ENCODE data around the gene DAB1. TPM values are rescaled to one million over a fixed set of nuclear protein-coding genes. Genes with fewer than 3 reads are reported as not detected.

DAB1 gene
- total and polyA plus RNA-seq, 10 of the 15 experiments (the other 5 are each of a cell fraction or from before 2014, with no cell fraction given) = 0.02 to 0.10 (median 0.03) TPM; not detected in 5

DNA sequence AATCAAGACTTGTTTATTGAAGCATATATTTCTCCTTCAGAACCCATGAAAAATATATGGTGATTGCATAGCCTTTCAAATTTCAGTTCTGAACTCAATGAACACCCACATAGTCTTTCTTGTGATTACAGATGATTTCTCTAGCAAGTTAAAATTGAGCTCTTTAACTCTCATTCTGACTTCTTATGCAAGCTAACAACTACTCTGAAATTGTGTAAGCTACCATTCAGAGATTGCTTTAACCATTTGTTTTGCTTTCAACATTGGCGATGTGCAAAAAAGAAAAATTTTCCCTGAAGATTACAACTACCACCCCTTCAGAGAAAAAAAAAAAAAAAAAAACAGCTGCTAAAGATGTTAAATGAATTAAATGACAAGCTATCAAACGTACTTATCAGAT, 193.9 kb downstream of the DAB1 start (continued):
- no peak for TF ChIP-seq ZNF274 (IDR thresholded peaks at IDR 0.05; ENCODE audit: insufficient read depth, insufficient read length)
- no peak for TF ChIP-seq CBFB (IDR thresholded peaks at IDR 0.05; ENCODE audit: low read depth)
- no peak for TF ChIP-seq CEBPB (IDR thresholded peaks at IDR 0.05; ENCODE audit: borderline replicate concordance in 1 of 2, low read depth in 2 of 2, low read length in 2 of 2)
- TF ChIP-seq YBX1 (IDR thresholded peaks at IDR 0.05) = no peak
- no peak for TF ChIP-seq POU2F2 (IDR thresholded peaks at IDR 0.05; ENCODE audit: borderline replicate concordance, low read depth, low read length)
- TF ChIP-seq, protein P1, sequence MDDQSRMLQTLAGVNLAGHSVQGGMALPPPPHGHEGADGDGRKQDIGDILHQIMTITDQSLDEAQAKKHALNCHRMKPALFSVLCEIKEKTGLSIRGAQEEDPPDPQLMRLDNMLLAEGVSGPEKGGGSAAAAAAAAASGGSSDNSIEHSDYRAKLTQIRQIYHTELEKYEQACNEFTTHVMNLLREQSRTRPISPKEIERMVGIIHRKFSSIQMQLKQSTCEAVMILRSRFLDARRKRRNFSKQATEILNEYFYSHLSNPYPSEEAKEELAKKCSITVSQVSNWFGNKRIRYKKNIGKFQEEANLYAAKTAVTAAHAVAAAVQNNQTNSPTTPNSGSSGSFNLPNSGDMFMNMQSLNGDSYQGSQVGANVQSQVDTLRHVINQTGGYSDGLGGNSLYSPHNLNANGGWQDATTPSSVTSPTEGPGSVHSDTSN (IDR thresholded peaks at IDR 0.05; ENCODE audit: insufficient replicate concordance, low read depth, low read length) = no peak
- TF ChIP-seq RAD51 (IDR thresholded peaks at IDR 0.05) = no peak
- no peak for TF ChIP-seq NR2C1 (IDR thresholded peaks at IDR 0.05)
- no peak for TF ChIP-seq NR2C2 (IDR thresholded peaks at IDR 0.05; ENCODE audit: borderline replicate concordance, control insufficient read depth, insufficient read length, low read depth)
- TF ChIP-seq ZNF384 (IDR thresholded peaks at IDR 0.05; ENCODE audit: borderline replicate concordance, low read depth, low read length) = no peak
- no peak for TF ChIP-seq RCOR1 (conservative IDR thresholded peaks at IDR 0.05; ENCODE audit: low read depth, low read length)

DNA sequence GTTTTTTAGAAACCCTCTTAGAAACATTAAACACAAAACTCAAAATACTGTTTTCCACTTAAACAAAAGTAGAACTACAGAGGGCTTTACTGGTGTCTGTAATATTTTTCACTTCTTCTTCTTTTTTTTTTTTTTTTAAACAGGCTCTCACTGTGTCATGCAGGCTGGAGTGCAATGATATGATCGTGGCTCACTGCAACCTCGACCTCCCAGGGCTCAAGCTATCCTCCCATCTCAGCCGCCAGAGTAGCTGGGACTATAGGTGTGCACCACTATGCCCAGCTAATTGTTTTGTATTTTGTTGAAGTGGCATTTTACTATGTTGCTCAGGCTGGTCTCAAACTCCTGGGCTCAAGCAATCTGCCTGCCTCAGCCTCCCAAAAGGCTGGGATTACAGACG, 194.8 kb downstream of the DAB1 start:
- Histone ChIP-seq H3K4me3 (no peak overlapping the region), H2AFZ (ENCODE audit: control insufficient read depth, low read depth, low read length) (no peak overlapping the region), H3K27ac (ENCODE audit: control insufficient read depth, insufficient read depth) (no peak overlapping the region), H3K27me3 (replicated peaks in 1 of 2; ENCODE audit: control insufficient read depth in 2 of 2, insufficient read depth in 2 of 2, low read length in 1 of 2) (no peaks in the 10 kb centered on the region; a peak in 1 of 4 replicates), H3K9ac (ENCODE audit: control insufficient read depth, insufficient read depth, low read length) (no peak overlapping the region), H3K36me3 (ENCODE audit: control insufficient read depth in 2 of 2, insufficient read depth in 2 of 2, low read length in 1 of 2) (no peaks in the 10 kb centered on the region), H4K20me1 (ENCODE audit: control insufficient read depth, insufficient read depth) (no peaks in the 10 kb centered on the region), H3K4me2 (ENCODE audit: control insufficient read depth, insufficient read depth) (no peak overlapping the region), H3K9me3 (replicated peaks; ENCODE audit: control insufficient read depth, insufficient read depth, low read length) (no peaks in the 10 kb centered on the region), H3K79me2 (ENCODE audit: control insufficient read depth, insufficient read depth, low read length) (no peaks in the 10 kb centered on the region), H3K4me1 (ENCODE audit: control insufficient read depth, insufficient read depth, low read length) (no peaks in the 10 kb centered on the region)
- DNase-seq (ENCODE audit: low read depth, low spot score) (no peak), ATAC-seq (no peak), FAIRE-seq (no peak)
- ChIA-PET CTCF (no interaction called here), SMC1A (ENCODE audit: uncharacterized antibody, unreplicated experiment) (no interaction called here), POLR2A (no interaction called here), RAD21 (ENCODE audit: unreplicated experiment) (interaction anchor here (0.7 kb wide), 1 partner anchor 1028 kb away, joined by 3 read pairs; no protein-coding TSS in a partner anchor)
- in situ Hi-C loops (cut with MboI) (no loop called here), intact Hi-C loops (cut with micrococcal nuclease; ENCODE audit: unreplicated experiment) (no loop called here)
- WGBS (ENCODE audit: insufficient coverage, insufficient replicate concordance, low lambda C conversion rate, missing lambda C conversion rate) = 2% methylated on average over 4 of the region's 4 CpGs
- TF ChIP-seq STAT1 (conservative IDR thresholded peaks at IDR 0.05) = no peak
- TF ChIP-seq ZNF384 (IDR thresholded peaks at IDR 0.05; ENCODE audit: borderline replicate concordance, low read depth, low read length) = 0 out of 2 replicates have a peak, but pooled peaks have one; percentile 15
- no TSS peak for BruUV-seq (replicated peaks)
